ENCODE results near the gene CHID1. TPM values are rescaled to one million over a fixed set of nuclear protein-coding genes. Genes with fewer than 3 reads are reported as not detected.
A peak's percentile ranks its signal among the peaks of the same experiment; 100 is the strongest.

Gene CHID1
- polyA plus RNA-seq, 1 donor: 82.9 TPM

- Histone ChIP-seq H3K4me3 (ENCODE audit: low read length) (no peak overlapping the region), H3K9me3 (ENCODE audit: control insufficient read depth, low read depth, low read length) (no peaks in the 10 kb centered on the region), H3K27ac (ENCODE audit: low read length) (no peak overlapping the region), H3K27me3 (ENCODE audit: control insufficient read depth, insufficient read depth, low read length) (no peaks in the 10 kb centered on the region), H3K36me3 (ENCODE audit: control insufficient read depth, insufficient read depth, low read length) (peaks cover 2% of the 10 kb centered on the region), H3K4me1 (ENCODE audit: control insufficient read depth, insufficient read depth, low read length) (peaks cover 40% of the 10 kb centered on the region)
- no peak for DNase-seq
- WGBS (ENCODE audit: insufficient coverage, low lambda C conversion rate): no CpG with 5 or more reads among the region's 7 CpGs
Observed at GRCh38 chr11:933936-934335, 23.3 kb upstream of the CHID1 start.

GRCh38 chr11:933142-933851 is 22.7 kb upstream of the CHID1 start:
- WGBS (ENCODE audit: insufficient coverage, low lambda C conversion rate): 40% methylated on average over 1 of the region's 14 CpGs
- Histone ChIP-seq H3K27me3 (ENCODE audit: control insufficient read depth, insufficient read depth, low read length) (no peaks in the 10 kb centered on the region), H3K4me1 (ENCODE audit: control insufficient read depth, insufficient read depth, low read length) (peaks cover 43% of the 10 kb centered on the region), H3K36me3 (ENCODE audit: control insufficient read depth, insufficient read depth, low read length) (peaks cover 2% of the 10 kb centered on the region), H3K27ac (ENCODE audit: low read length) (no peak overlapping the region), H3K9me3 (ENCODE audit: control insufficient read depth, low read depth, low read length) (no peaks in the 10 kb centered on the region), H3K4me3 (ENCODE audit: low read length) (no peak overlapping the region)
- DNase-seq: no peak

- Histone ChIP-seq H3K9me3 (ENCODE audit: control insufficient read depth, low read depth, low read length) (no peaks in the 10 kb centered on the region), H3K4me3 (ENCODE audit: low read length) (no peak overlapping the region), H3K27me3 (ENCODE audit: control insufficient read depth, insufficient read depth, low read length) (no peaks in the 10 kb centered on the region), H3K4me1 (ENCODE audit: control insufficient read depth, insufficient read depth, low read length) (peaks cover 38% of the 10 kb centered on the region), H3K36me3 (ENCODE audit: control insufficient read depth, insufficient read depth, low read length) (peaks cover 8% of the 10 kb centered on the region), H3K27ac (ENCODE audit: low read length) (no peak overlapping the region)
- DNase-seq: no peak
- WGBS (ENCODE audit: insufficient coverage, low lambda C conversion rate): 82% methylated on average over 2 of the region's 4 CpGs
Observed at GRCh38 chr11:932435-932834, 21.8 kb upstream of the CHID1 start.

GRCh38 chr11:931385-931784 is 20.8 kb upstream of the CHID1 start:
- Histone ChIP-seq H3K9me3 (ENCODE audit: control insufficient read depth, low read depth, low read length) (no peaks in the 10 kb centered on the region), H3K4me3 (ENCODE audit: low read length) (no peak overlapping the region), H3K36me3 (ENCODE audit: control insufficient read depth, insufficient read depth, low read length) (peaks cover 14% of the 10 kb centered on the region), H3K4me1 (ENCODE audit: control insufficient read depth, insufficient read depth, low read length) (peaks cover 28% of the 10 kb centered on the region), H3K27ac (ENCODE audit: low read length) (no peak overlapping the region), H3K27me3 (ENCODE audit: control insufficient read depth, insufficient read depth, low read length) (no peaks in the 10 kb centered on the region)
- 80% methylated on average over 1 of the region's 3 CpGs for WGBS (ENCODE audit: insufficient coverage, low lambda C conversion rate)
- no peak for DNase-seq

- H3K4me1 ChIP-seq (ENCODE audit: control insufficient read depth, insufficient read depth, low read length): peaks cover 20% of the 10 kb centered on the region
- H3K9me3 ChIP-seq (ENCODE audit: control insufficient read depth, low read depth, low read length): no peaks in the 10 kb centered on the region
- 100% methylated on average over 2 of the region's 11 CpGs for WGBS (ENCODE audit: insufficient coverage, low lambda C conversion rate)
- peak overlapping the region; percentile 43 for H3K27ac ChIP-seq (ENCODE audit: low read length)
- no peak for DNase-seq
- H3K27me3 ChIP-seq (ENCODE audit: control insufficient read depth, insufficient read depth, low read length): no peaks in the 10 kb centered on the region
- peaks cover 14% of the 10 kb centered on the region for H3K36me3 ChIP-seq (ENCODE audit: control insufficient read depth, insufficient read depth, low read length)
- H3K4me3 ChIP-seq (ENCODE audit: low read length): no peak overlapping the region
Observed at GRCh38 chr11:929405-929804, 18.8 kb upstream of the CHID1 start.

- Histone ChIP-seq H3K27ac (ENCODE audit: low read length) (peak overlapping the region; percentile 43), H3K4me1 (ENCODE audit: control insufficient read depth, insufficient read depth, low read length) (peaks cover 18% of the 10 kb centered on the region)
- no CpG with 5 or more reads among the region's 8 CpGs for WGBS (ENCODE audit: insufficient coverage, low lambda C conversion rate)
Observed at GRCh38 chr11:928786-929185, 18.2 kb upstream of the CHID1 start.

GRCh38 chr11:927871-928270 is 17.3 kb upstream of the CHID1 start:
- no peak overlapping the region for H3K4me3 ChIP-seq (ENCODE audit: low read length)
- H3K9me3 ChIP-seq (ENCODE audit: control insufficient read depth, low read depth, low read length): no peaks in the 10 kb centered on the region
- no peaks in the 10 kb centered on the region for H3K27me3 ChIP-seq (ENCODE audit: control insufficient read depth, insufficient read depth, low read length)
- peaks cover 14% of the 10 kb centered on the region for H3K36me3 ChIP-seq (ENCODE audit: control insufficient read depth, insufficient read depth, low read length)
- 60% methylated on average over 2 of the region's 7 CpGs for WGBS (ENCODE audit: insufficient coverage, low lambda C conversion rate)
- H3K4me1 ChIP-seq (ENCODE audit: control insufficient read depth, insufficient read depth, low read length): peaks cover 18% of the 10 kb centered on the region
- H3K27ac ChIP-seq (ENCODE audit: low read length): peak overlapping the region; percentile 43
- no peak for DNase-seq

More at GRCh38 chr11:928786-929185, 18.2 kb upstream of the CHID1 start:
- Histone ChIP-seq H3K27me3 (ENCODE audit: control insufficient read depth, insufficient read depth, low read length) (no peaks in the 10 kb centered on the region), H3K9me3 (ENCODE audit: control insufficient read depth, low read depth, low read length) (no peaks in the 10 kb centered on the region), H3K4me3 (ENCODE audit: low read length) (no peak overlapping the region), H3K36me3 (ENCODE audit: control insufficient read depth, insufficient read depth, low read length) (peaks cover 14% of the 10 kb centered on the region)
- peak; percentile 37 to 56 for DNase-seq

- peaks cover 18% of the 10 kb centered on the region for H3K4me1 ChIP-seq (ENCODE audit: control insufficient read depth, insufficient read depth, low read length)
- 40% methylated on average over 1 of the region's 26 CpGs for WGBS (ENCODE audit: insufficient coverage, low lambda C conversion rate)
- peak; percentile 42 to 70 for DNase-seq
Observed at GRCh38 chr11:926341-926916, 15.8 kb upstream of the CHID1 start.

GRCh38 chr11:925496-926301 is 15.1 kb upstream of the CHID1 start, which contains the start of gene AP2A2:
Gene AP2A2 (plus strand): TSS chr11:925870. CDS start chr11:926022, 152 bp downstream.
- no CpG with 5 or more reads among the region's 124 CpGs for WGBS (ENCODE audit: insufficient coverage, low lambda C conversion rate)
- H3K27ac ChIP-seq (ENCODE audit: low read length): peak within 1 kb of the TSS; percentile 85
- no peaks in the 10 kb centered on the region for H3K27me3 ChIP-seq (ENCODE audit: control insufficient read depth, insufficient read depth, low read length)
- DNase-seq: peak; percentile 91 to 92
- no peaks in the 10 kb centered on the region for H3K9me3 ChIP-seq (ENCODE audit: control insufficient read depth, low read depth, low read length)
- H3K4me3 ChIP-seq (ENCODE audit: low read length): peak within 1 kb of the TSS; percentile 69
- peaks cover 12% of the 10 kb centered on the region for H3K36me3 ChIP-seq (ENCODE audit: control insufficient read depth, insufficient read depth, low read length)
- peaks cover 18% of the 10 kb centered on the region for H3K4me1 ChIP-seq (ENCODE audit: control insufficient read depth, insufficient read depth, low read length)

More at GRCh38 chr11:926341-926916, 15.8 kb upstream of the CHID1 start:
- peak overlapping the region; percentile 69 for H3K4me3 ChIP-seq (ENCODE audit: low read length)
- H3K9me3 ChIP-seq (ENCODE audit: control insufficient read depth, low read depth, low read length): no peaks in the 10 kb centered on the region
- no peaks in the 10 kb centered on the region for H3K27me3 ChIP-seq (ENCODE audit: control insufficient read depth, insufficient read depth, low read length)
- peaks cover 14% of the 10 kb centered on the region for H3K36me3 ChIP-seq (ENCODE audit: control insufficient read depth, insufficient read depth, low read length)
- peak overlapping the region; percentile 54 for H3K27ac ChIP-seq (ENCODE audit: low read length)

- peaks cover 18% of the 10 kb centered on the region for H3K4me1 ChIP-seq (ENCODE audit: control insufficient read depth, insufficient read depth, low read length)
- WGBS (ENCODE audit: insufficient coverage, low lambda C conversion rate): no CpG with 5 or more reads among the region's 28 CpGs
Observed at GRCh38 chr11:925158-925495, 14.5 kb upstream of the CHID1 start.

More at GRCh38 chr11:925158-925495, 14.5 kb upstream of the CHID1 start:
- H3K9me3 ChIP-seq (ENCODE audit: control insufficient read depth, low read depth, low read length): no peaks in the 10 kb centered on the region
- no peaks in the 10 kb centered on the region for H3K27me3 ChIP-seq (ENCODE audit: control insufficient read depth, insufficient read depth, low read length)
- no peak overlapping the region for H3K27ac ChIP-seq (ENCODE audit: low read length)
- DNase-seq: no peak
- peaks cover 12% of the 10 kb centered on the region for H3K36me3 ChIP-seq (ENCODE audit: control insufficient read depth, insufficient read depth, low read length)
- no peak overlapping the region for H3K4me3 ChIP-seq (ENCODE audit: low read length)

All from large intestine (tissue), 3 donors.